G401 (cell line): ENCODE results near the gene PLP1. TPM values are rescaled to one million over a fixed set of nuclear protein-coding genes. Genes with fewer than 3 reads are reported as not detected.
"Not testable (repeated sequence)": the region's sequence is repeated elsewhere in the genome, so short reads cannot be mapped to it uniquely, and the experiment has no call there.

Experiments used
- DNase-seq: peaks from one replicate; pipeline ENCODE4 v3.0.0-alpha.2; 2015; ENCODE audit warnings: low spot score
- in situ Hi-C: cut with HindIII; loops from 2 replicates; pipeline ENCODE4 v1.10.0; 2016; ENCODE audit warnings: low sequenced_read_pairs, mixed read lengths
- total RNA-seq: library from RNA; depleted of rRNA; stranded (reverse); fragments of >200 nt; shearing (Covaris generic); gene quantifications from 2 replicates; pipeline ENCODE4 v1.2.3, GENCODE V29; 2014

The PLP1 gene
- total RNA-seq, 1 experiment from 2014 or later = not detected

DNA sequence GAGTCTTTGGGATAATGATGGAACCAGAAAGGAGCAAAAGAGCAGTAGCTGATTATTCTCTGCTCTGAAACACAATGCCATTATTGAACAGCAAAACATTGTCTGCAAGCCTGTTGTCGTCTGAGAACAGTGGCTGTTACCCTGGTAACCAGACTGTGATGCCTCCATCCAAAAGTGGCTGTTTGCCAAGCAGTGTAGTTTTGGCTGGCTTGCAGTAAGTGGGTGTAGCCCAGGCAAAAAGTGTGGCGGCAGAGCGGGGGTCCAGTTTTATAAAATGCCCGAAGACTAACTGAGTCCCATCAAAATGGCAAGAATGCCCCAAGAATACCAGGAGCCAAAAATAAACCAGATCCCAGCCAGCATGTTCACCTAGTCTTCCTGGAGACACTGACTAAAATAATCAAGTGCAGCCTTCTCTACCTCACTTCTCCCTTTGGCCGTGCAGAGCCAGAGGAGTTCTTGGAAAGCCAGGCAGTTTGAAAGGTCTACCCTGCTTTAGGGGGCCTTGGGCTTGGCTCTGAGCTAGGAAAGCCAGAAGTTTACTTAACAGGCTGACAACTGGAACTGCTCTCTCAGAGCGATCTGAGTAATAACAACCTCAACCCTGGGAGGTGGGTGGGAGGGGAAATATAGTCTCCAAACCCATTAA, 2.6 kb downstream of the PLP1 start:
- in situ Hi-C loops = no loop called here
- peak; percentile 37 for DNase-seq

DNA sequence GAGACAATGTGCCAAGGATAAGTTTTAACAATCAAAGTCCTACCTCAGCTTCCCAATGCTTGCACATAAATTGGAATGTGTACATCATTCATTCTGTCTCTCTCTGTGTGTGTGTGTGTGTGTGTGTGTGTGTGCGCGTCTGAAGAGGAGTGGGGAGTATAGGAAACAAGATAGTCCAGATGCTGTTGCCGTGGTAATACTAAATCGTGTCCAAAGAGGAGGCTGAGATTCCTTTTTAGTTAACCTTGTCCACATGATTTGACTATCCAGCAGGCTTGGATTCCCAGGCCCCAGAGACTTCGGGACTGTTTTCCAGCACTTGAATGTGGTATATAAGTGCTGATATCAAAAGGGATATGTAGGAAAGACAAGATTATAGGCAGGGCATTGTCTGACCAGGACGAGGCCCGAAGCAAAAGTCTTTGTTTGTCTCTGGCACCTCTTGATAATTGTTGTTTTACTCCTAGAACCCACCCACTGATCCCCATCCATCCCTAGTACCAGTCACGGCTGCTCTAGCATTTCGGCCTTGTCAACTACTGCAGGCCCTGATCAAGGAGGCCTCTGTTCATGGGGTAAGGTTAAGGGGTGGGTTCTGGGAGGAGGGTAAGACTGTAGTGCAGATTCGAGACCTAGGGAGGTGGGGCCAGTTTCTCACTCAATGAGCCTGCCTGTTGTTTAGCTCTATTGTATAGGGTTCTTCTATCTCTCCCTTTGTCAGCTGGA, 3.9 kb downstream of the PLP1 start:
- DNase-seq = no peak
- in situ Hi-C loops = no loop called here

DNA sequence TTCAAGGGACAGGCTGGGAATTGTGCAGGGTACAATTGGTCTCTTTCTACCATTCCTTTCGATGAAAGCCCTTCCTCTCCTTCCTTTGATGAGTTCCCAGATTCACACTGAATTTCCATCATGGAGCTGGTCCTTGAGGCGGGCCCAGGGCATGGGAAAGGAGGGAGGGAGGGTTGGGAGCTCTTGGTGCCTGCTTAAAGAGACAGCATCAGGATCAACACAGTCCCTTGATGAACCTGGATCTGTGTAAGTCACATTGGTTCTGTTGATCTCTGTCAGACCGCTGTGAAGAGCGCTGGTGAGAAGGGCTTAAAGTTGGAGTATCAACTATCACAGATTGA, 4.4 kb downstream of the PLP1 start:
- DNase-seq = no peak
- in situ Hi-C loops = no loop called here

DNA sequence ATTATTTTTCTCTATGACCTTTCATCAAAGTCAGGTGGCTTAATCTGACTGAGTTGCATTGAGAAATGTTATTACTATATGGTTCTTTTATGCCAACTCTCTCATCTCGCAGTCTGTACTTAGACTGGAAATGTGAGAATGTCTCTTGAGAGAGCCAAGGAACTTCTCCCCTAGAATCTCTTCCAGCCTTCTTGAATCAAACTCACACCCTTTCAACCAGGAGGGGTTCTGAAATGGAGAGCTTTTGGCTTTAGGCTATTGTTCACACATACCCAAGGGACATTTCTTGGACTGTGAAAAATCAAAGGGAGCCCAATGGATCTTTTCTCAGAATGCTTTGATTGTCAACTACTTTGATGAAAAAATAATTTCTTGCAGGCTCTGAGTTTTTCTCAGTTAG, 5.1 kb downstream of the PLP1 start:
- in situ Hi-C loops = no loop called here
- no peak for DNase-seq

DNA sequence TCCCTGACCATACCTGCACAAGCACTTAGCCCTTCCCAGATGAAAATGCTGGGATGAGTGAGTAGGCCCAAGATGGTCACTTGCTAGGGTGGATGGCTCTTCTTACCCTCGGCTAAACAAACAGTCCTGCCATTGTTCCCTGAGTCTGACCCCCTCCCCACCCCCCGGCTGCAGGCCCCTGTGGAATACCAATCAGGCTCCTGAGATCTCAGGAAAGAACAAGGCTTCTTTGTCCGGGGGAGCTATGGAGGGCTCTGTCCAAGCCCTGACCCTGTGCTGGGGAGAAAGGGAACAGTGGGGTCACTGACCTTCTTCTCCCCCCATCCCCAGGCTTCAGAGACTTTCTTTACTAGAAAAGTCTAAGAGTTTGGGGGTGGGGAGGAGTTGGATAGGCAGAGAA, 6.0 kb downstream of the PLP1 start:
- no peak for DNase-seq
- in situ Hi-C loops = no loop called here

DNA sequence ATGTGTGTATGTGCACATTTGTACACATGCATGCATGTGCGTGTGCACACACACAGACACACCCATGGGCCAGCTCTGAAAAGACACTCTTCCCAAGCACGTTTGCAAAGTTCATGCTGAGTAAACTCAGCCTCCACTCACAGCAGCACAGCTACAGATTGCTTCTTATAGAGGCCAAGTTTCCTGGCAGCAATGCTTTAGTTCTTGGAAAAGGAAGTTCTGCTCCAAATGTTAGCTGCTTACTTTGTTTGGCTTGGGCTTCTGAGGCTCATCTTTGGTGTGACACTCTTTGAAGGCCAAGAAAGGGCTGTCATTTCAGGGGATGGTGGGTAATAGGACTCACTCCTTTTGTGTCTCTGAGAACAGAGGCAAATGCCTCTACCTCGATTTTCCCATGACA, 6.6 kb downstream of the PLP1 start:
- DNase-seq = no peak
- in situ Hi-C loops = no loop called here

DNA sequence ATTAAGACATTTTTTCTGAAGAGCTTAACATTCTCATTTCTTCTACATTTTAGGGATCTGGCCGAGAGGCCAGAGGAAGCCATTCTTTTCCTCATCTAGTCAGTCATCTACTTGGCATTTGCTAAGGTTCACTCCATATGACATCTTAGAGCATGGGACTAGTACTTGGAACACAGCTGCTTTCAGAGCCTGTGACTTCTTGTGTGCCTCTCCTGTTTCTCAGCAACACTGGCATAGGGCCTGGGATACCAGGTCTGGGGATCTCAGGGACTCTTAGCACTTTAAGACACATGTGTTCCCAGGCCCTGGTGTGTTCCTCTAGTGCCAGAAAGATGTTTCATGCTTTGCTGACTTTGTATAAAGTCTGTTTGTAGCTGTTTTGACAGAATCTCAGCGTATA, 7.3 kb downstream of the PLP1 start:
- in situ Hi-C loops = no loop called here
- no peak for DNase-seq

DNA sequence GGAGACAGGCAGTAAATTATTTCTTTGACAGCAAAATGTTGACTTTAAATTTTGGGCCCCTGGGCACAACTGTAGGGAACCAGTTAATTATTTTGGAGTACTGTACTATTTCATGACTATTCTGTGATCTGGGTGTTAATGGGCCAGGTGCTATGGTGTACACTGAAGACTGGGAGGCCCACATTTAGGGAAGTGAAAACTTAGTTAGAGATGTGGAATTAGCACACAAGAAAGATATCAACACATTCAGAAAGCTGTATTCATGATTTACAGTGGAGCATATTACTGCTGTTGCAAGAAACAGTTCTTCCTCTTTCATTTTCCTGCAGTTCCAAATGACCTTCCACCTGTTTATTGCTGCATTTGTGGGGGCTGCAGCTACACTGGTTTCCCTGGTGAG, 12.4 kb downstream of the PLP1 start:
- DNase-seq = no peak
- in situ Hi-C loops = no loop called here

DNA sequence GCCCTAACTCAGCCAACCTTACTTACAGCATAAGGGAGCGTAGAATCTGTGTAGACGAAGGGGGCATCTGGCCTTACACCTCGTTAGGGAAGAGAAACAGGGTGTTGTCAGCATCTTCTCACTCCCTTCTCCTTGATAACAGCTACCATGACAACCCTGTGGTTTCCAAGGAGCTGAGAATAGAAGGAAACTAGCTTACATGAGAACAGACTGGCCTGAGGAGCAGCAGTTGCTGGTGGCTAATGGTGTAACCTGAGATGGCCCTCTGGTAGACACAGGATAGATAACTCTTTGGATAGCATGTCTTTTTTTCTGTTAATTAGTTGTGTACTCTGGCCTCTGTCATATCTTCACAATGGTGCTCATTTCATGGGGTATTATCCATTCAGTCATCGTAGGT, 14.6 kb downstream of the PLP1 start:
- in situ Hi-C loops = no loop called here
- DNase-seq = no peak

DNA sequence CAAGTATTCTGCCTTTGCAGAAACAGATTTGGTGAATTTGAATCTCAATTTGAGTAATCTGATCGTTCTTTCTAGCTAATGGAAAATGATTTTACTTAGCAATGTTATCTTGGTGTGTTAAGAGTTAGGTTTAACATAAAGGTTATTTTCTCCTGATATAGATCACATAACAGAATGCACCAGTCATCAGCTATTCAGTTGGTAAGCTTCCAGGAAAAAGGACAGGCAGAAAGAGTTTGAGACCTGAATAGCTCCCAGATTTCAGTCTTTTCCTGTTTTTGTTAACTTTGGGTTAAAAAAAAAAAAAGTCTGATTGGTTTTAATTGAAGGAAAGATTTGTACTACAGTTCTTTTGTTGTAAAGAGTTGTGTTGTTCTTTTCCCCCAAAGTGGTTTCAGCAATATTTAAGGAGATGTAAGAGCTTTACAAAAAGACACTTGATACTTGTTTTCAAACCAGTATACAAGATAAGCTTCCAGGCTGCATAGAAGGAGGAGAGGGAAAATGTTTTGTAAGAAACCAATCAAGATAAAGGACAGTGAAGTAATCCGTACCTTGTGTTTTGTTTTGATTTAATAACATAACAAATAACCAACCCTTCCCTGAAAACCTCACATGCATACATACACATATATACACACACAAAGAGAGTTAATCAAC, 15.3 kb downstream of the PLP1 start:
- DNase-seq = no peak
- in situ Hi-C loops = no loop called here

DNA sequence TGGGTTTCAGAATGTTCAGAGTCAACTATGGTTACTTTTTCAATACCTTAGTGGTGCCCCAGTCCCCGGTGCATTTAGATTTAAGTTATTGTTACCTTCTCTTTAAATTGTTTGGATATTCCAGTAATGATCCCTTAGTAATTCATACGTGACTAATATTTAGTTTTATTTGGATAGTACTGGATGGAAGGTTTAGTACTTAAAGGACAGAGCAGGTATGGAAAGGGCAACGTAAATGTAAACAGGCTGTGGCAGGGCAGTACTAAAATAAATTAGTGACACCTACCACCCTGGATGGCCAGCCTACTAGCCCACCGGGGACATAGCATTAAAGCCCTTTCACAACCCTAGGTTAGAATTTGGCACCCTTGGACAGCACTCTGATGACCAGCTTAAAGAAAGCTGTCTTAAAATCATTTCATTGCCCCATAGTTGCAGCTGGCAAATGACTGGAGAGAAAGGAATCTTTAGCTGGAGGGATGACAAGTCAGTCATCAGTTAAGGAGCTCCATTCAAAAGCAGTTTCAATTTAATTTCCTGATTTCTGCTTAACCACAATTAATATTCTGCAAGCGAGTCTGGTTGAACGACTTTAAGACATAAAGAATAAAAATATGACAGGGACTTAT, 16.4 kb downstream of the PLP1 start:
- no peak for DNase-seq
- in situ Hi-C loops = no loop called here

DNA sequence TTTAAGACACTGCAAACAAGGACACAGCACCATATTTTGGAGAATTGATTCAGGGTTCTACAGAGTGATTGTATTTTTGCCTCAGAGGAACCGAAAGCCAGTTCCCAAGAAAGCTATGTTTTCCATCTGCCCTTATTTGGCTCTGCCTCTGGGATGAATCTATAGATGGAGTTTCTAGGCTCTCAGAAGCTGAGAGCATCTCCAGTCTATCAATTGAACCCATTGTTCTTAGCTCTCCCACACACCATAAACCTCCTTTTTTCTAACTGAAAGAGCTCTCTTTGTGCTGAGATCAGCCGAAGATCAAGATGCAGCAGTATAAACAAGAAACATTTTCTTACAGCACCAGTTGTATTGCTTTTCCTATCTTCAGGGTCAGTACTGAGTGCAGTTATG, 16.9 kb downstream of the PLP1 start:
- DNase-seq = no peak
- in situ Hi-C loops = no loop called here

DNA sequence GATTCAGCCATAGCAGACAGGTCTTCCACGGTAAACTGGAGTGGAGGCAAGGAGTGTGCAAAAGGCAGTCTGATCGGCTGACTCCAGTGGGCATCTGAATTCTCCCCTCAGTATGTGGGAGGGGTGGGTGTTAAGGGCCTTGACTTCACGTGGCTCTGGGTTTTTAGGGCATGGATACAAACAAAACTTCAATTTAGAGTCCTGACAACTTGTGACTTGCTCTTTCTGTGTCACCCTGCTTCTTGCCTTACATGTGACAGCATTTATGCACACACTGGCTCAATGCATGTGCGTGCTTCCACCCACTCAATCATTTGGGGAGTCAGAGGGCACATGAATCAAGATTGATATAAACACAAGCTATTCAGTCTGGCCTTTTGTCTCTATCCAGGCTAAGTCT, 17.5 kb downstream of the PLP1 start:
- DNase-seq = no peak
- in situ Hi-C loops = no loop called here

DNA sequence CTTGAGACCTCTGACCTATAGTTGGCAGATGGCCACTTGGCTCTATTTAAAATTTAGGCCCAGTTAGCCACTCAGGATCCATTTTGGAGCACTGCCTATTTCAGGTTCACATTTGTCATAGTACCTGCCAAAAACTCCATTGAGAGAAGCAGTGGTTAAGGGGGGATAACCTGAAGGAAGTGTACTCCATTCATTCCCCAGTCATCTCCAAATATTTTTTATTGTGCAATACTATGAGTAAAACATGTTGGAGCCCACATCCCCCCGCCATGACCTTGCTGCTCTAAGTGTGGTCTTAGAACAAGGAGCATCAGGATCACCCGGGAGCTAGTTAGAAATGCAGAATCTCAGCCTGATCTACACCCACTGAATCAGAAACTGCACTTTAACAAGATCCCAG, 21.1 kb downstream of the PLP1 start:
- in situ Hi-C loops = no loop called here

DNA sequence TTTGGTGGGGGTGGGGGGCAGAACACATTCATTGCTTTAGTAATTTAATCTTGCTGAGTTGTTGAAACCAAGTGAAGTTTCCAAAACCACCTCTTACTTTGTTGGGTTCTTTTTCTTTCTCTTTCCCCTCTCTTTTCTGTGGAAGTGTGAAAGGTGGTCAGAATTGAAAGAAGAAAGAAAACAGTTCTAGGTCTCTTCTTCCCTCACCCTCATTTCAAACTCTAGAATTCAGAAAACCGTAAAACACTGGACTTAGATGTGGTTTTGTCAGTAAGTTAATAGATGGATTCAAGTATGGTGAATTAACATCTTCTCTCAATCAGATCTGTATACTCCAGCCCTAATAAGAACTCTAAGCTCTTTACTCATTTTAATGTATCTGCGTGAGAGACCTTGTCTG, 23.7 kb downstream of the PLP1 start:
- DNase-seq = no peak

More for the DNA sequence above, 21.1 kb downstream of the PLP1 start:
- no peak for DNase-seq

DNA sequence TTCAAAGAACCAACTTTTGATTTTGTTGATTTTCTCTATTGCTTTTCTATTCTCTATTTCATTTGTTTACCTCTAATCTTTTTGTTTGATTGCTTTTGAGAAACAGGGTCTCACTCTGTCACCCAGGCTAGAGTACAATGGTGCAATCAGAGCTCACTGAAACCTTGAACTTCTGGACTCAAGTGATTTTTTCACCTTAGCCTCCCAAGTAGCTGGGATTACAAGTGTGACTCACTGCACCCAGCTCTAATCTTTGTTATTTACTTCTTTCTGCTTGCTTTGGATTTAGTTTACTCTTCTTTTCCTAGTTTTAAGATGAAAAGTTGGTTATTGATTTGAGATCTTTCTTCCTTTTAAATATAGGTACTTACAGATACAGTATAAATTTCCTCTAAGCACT, 29.2 kb downstream of the PLP1 start:
- in situ Hi-C loops = no loop called here
- no peak for DNase-seq

More for the DNA sequence above, 23.7 kb downstream of the PLP1 start:
- in situ Hi-C loops = no loop called here

DNA sequence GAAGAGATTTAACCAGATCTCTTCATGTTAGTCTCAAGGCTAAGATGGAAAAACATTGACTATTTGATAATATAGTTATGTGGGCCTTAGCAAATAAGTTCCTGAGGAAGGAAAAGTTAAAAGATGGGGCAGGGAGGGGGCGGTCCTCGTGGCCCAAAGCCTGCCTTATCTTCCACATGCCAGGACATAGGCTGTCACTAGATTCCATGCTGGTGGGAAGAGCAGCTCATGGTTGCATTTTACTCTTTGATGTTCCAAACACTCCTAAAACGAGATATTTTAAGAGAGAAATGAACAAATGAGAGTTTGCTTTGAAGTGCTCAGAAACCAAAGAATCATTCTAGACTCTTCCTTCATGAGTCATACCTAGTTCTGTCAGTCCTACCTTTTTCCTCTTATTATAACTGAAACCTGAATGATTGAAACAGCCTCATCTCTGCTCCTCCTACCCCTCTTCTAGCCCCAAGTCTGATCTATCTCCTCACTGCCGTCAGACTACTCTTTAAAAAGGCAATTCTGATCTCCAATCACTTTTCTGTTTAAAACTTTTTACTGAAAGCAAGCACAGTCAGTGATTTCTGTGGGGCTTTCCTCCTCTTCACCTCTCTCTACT, 30.3 kb downstream of the PLP1 start:
- DNase-seq = no peak
- in situ Hi-C loops = no loop called here

DNA sequence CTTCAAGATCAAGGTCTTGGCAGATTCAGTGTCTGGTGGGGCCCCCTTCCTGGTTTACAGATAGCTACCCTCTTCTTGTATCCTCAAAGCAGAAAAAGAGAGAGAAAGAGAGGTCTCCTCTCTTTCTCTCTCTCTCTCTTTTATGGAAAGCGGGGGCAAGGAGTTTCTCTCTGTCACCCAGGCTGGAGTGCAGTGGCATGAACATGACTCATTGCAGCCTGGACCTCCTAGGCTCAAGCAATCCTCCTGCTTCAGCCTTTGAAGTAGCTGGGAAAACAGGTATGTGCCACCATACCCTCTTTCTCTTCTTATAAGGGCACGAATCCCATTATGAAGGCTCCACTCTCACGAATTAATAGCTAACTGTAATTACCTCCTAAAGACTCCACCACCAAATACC, 35.2 kb downstream of the PLP1 start:
- no peak for DNase-seq
- in situ Hi-C loops = no loop called here

DNA sequence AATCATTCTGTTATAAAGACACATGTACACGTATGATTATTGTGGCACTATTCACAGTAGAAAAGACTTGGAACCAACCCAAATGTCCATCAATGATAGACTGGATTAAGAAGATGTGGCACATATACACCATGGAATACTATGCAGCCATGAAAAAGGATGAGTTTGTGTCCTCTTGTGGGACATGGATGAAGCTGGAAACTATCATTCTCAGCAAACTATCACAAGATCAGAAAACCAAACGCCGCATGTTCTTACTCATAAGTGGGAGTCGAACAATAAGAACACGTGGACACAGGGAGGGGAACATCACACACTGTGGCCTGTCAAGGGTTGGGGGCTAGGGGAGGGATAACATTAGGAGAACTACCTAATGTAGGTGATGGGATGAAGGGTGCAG, 40.5 kb downstream of the PLP1 start:
- DNase-seq, in situ Hi-C loops: not testable (repeated sequence)

DNA sequence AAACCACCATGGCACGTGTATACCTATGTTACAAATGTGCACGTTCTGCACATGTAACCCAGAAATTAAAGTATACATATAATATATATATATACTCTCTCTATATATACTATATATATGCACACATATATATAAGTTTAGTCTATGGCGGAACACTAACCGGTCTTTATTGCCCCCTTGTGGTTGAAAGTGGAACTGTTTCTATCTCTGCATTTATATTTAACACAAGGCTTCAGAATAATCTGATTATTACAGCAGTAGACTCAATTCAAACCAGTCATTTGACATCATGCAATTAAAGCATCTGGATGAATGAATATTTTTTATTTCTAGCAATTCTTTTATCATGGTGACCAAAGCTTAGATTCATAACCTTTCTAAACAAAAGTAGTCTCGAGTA, 40.9 kb downstream of the PLP1 start:
- in situ Hi-C loops = no loop called here
- peak; percentile 60 for DNase-seq
